ENCODE data around the gene GPAM.
"Not testable (repeated sequence)": the region's sequence is repeated elsewhere in the genome, so short reads cannot be mapped to it uniquely, and the experiment has no call there.

GPAM gene, protein sequence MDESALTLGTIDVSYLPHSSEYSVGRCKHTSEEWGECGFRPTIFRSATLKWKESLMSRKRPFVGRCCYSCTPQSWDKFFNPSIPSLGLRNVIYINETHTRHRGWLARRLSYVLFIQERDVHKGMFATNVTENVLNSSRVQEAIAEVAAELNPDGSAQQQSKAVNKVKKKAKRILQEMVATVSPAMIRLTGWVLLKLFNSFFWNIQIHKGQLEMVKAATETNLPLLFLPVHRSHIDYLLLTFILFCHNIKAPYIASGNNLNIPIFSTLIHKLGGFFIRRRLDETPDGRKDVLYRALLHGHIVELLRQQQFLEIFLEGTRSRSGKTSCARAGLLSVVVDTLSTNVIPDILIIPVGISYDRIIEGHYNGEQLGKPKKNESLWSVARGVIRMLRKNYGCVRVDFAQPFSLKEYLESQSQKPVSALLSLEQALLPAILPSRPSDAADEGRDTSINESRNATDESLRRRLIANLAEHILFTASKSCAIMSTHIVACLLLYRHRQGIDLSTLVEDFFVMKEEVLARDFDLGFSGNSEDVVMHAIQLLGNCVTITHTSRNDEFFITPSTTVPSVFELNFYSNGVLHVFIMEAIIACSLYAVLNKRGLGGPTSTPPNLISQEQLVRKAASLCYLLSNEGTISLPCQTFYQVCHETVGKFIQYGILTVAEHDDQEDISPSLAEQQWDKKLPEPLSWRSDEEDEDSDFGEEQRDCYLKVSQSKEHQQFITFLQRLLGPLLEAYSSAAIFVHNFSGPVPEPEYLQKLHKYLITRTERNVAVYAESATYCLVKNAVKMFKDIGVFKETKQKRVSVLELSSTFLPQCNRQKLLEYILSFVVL

GRCh38 chr10:112183329-112184051, at the start of gene GPAM:
Gene GPAM (minus strand): TSS chr10:112183765. CDS start chr10:112181784, 1,981 bp downstream.
- peak within 1 kb of the TSS; percentile 89 to 97 for H3K4me3 ChIP-seq (ENCODE audit: low read length in 2 of 2)
- no peaks in the 10 kb centered on the region for H3K27me3 ChIP-seq (ENCODE audit: control insufficient read depth in 2 of 2, insufficient read depth in 2 of 2, low read length in 2 of 2)
- H3K27ac ChIP-seq (ENCODE audit: low read depth in 2 of 2, low read length in 2 of 2): peak within 1 kb of the TSS; percentile 86
- H3K9me3 ChIP-seq (ENCODE audit: control insufficient read depth in 2 of 2, low read length in 2 of 2): no peaks in the 10 kb centered on the region
- peaks cover 1 to 9% of the 10 kb centered on the region in 2 donors for H3K36me3 ChIP-seq (ENCODE audit: control insufficient read depth in 2 of 2, insufficient read depth in 2 of 2, low read length in 2 of 2)
- peak within 1 kb of the TSS; percentile 75 to 81 for H3K9ac ChIP-seq (ENCODE audit: low read depth in 1 of 2, low read length in 2 of 2)
- peaks cover 6 to 8% of the 10 kb centered on the region in 2 donors for H3K4me1 ChIP-seq (ENCODE audit: control insufficient read depth in 2 of 2, insufficient read depth in 2 of 2, low read length in 2 of 2)

- no peak overlapping the region for H3K4me3 ChIP-seq (ENCODE audit: low read length in 2 of 2)
- H3K27me3 ChIP-seq (ENCODE audit: control insufficient read depth in 2 of 2, insufficient read depth in 2 of 2, low read length in 2 of 2): no peaks in the 10 kb centered on the region
- H3K36me3 ChIP-seq (ENCODE audit: control insufficient read depth in 2 of 2, insufficient read depth in 2 of 2, low read length in 2 of 2): no peaks in the 10 kb centered on the region
- H3K27ac ChIP-seq (ENCODE audit: low read depth in 2 of 2, low read length in 2 of 2): no peak overlapping the region
- no peak overlapping the region for H3K9ac ChIP-seq (ENCODE audit: low read depth in 1 of 2, low read length in 2 of 2)
- no peaks in the 10 kb centered on the region for H3K4me1 ChIP-seq (ENCODE audit: control insufficient read depth in 2 of 2, insufficient read depth in 2 of 2, low read length in 2 of 2)
- H3K9me3 ChIP-seq (ENCODE audit: control insufficient read depth in 2 of 2, low read length in 2 of 2): no peaks in the 10 kb centered on the region
Measured at GRCh38 chr10:112232670-112233069, 49.1 kb upstream of the GPAM start.

DNA sequence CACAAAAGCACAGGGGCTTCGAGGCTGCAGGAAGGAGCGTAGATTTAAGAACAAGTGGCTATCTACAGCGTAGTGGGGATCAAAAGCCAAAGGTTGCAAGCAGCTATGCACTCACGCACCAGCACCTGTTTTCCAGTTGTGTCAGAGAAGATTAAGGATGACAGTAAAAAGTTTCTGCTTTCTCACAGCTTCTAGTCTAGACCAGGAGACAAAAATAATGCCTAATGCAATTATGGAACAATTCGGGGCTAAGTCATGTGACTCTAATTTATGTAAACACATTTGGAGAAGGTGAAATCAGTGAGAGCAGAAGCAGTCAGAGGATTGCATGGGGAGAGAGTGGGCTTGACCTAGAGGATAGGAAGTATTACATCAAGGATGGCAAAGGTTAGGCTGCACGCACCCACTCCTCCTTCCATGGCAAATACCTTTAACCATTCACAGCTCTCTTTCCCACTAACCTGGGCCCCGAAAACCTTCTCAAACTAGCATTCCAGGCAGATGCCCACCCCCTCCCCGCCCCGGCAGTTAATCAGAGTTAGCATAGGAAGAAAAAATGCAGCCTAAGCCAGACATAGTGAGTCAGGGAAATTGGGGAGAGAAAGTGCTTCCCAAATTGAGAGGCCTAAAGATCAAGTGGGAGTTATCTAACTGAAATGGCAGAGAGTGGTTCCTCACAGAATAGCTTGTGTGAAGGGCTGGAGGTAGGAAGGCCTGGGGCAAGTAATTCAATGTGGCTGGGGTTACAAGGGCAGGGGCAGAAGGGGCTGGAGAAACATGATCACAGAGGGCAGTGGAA, 48.2 kb upstream of the GPAM start:
- H3K9ac ChIP-seq (ENCODE audit: low read depth in 1 of 2, low read length in 2 of 2): no peak overlapping the region
- no peak overlapping the region for H3K27ac ChIP-seq (ENCODE audit: low read depth in 2 of 2, low read length in 2 of 2)

DNA sequence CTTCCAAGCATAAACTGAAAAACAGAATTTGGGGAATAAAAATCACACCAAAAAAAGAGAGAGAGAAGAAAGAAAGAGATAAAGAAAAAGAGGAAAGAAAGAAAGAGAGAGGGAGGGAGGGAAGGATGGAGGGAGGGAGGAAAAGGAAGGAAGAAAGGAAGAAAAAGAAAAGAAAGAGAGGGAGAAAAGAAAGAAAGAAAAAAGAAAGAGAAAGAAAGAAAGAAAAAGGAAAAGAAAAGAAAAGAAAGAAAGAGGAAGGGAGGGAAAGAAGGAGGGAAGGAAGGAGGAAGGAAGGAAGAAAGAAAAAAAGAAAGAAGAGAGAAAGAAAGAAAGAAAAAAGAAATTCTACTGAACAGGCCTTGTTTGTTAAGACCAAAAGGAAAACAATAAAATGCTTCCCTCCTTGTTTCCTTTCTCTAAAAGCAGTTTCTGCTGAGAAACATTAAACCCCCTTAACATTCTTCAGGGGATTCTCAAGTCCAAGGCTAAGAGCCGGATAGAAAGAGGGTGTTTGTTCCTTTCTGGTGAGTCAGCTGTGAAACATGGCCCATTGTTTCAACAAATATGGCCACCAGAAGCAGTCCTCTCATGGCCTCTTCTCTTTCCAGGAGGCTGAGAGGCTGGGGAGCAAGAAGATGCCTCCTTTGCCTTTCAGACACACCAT, 46.9 kb upstream of the GPAM start:
- H3K4me3 ChIP-seq (ENCODE audit: low read length in 2 of 2): no peak overlapping the region
- H3K27ac ChIP-seq (ENCODE audit: low read depth in 2 of 2, low read length in 2 of 2): no peak overlapping the region

More for the DNA sequence above, 48.2 kb upstream of the GPAM start:
- Histone ChIP-seq H3K36me3 (ENCODE audit: control insufficient read depth in 2 of 2, insufficient read depth in 2 of 2, low read length in 2 of 2) (no peaks in the 10 kb centered on the region), H3K27me3 (ENCODE audit: control insufficient read depth in 2 of 2, insufficient read depth in 2 of 2, low read length in 2 of 2) (no peaks in the 10 kb centered on the region), H3K9me3 (ENCODE audit: control insufficient read depth in 2 of 2, low read length in 2 of 2) (no peaks in the 10 kb centered on the region), H3K4me3 (ENCODE audit: low read length in 2 of 2) (no peak overlapping the region), H3K4me1 (ENCODE audit: control insufficient read depth in 2 of 2, insufficient read depth in 2 of 2, low read length in 2 of 2) (no peaks in the 10 kb centered on the region)

GRCh38 chr10:112229901-112230300, 46.3 kb upstream of the GPAM start:
- H3K4me1 ChIP-seq (ENCODE audit: control insufficient read depth in 2 of 2, insufficient read depth in 2 of 2, low read length in 2 of 2): no peaks in the 10 kb centered on the region

More for the DNA sequence above, 46.9 kb upstream of the GPAM start:
- Histone ChIP-seq H3K27me3 (ENCODE audit: control insufficient read depth in 2 of 2, insufficient read depth in 2 of 2, low read length in 2 of 2) (no peaks in the 10 kb centered on the region), H3K4me1 (ENCODE audit: control insufficient read depth in 2 of 2, insufficient read depth in 2 of 2, low read length in 2 of 2) (no peaks in the 10 kb centered on the region), H3K9me3 (ENCODE audit: control insufficient read depth in 2 of 2, low read length in 2 of 2) (no peaks in the 10 kb centered on the region), H3K9ac (ENCODE audit: low read depth in 1 of 2, low read length in 2 of 2) (no peak overlapping the region), H3K36me3 (ENCODE audit: control insufficient read depth in 2 of 2, insufficient read depth in 2 of 2, low read length in 2 of 2) (no peaks in the 10 kb centered on the region)

GRCh38 chr10:112229096-112229495, 45.5 kb upstream of the GPAM start:
- no peaks in the 10 kb centered on the region for H3K4me1 ChIP-seq (ENCODE audit: control insufficient read depth in 2 of 2, insufficient read depth in 2 of 2, low read length in 2 of 2)
- H3K4me3 ChIP-seq (ENCODE audit: low read length in 2 of 2): no peak overlapping the region

More at GRCh38 chr10:112229901-112230300, 46.3 kb upstream of the GPAM start:
- Histone ChIP-seq H3K36me3 (ENCODE audit: control insufficient read depth in 2 of 2, insufficient read depth in 2 of 2, low read length in 2 of 2) (no peaks in the 10 kb centered on the region), H3K27ac (ENCODE audit: low read depth in 2 of 2, low read length in 2 of 2) (no peak overlapping the region), H3K9me3 (ENCODE audit: control insufficient read depth in 2 of 2, low read length in 2 of 2) (no peaks in the 10 kb centered on the region), H3K9ac (ENCODE audit: low read depth in 1 of 2, low read length in 2 of 2) (no peak overlapping the region), H3K27me3 (ENCODE audit: control insufficient read depth in 2 of 2, insufficient read depth in 2 of 2, low read length in 2 of 2) (no peaks in the 10 kb centered on the region), H3K4me3 (ENCODE audit: low read length in 2 of 2) (no peak overlapping the region)

DNA sequence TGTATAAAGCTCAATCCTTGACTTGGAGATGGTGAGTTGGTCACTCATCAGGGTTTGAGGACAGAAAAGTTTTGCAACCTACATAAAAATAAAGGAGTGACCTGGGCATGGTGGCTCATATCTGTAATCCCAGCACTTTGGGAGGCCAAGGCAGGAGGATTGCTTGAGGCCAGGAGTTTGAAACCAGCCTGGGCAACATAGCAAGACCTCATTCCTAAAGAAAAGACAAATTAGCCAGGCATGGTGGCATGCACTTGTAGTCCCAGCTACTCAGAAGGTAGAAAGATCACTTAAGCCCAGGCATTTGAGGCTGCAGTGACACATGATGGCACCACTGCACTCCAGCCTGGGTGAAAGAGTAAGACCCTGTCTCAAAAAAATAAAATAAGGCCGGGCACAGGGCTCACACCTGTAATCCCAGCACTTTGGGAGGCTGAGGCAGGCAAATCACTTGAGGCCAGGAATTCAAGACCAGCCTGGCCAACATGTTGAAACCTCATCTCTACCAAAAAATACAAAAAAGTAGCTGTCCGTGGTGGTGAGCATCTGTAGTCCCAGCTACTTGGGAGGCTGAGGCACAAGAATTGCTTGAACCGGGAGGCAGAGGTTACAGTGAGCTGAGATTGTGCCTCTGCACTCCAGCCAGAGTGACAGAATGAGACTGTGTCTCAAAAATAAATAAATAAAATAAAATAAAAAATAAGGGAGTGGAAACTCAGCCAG, 45.0 kb upstream of the GPAM start:
- not testable (repeated sequence) for H3K9ac ChIP-seq (ENCODE audit: low read depth in 1 of 2, low read length in 2 of 2); H3K4me3 ChIP-seq (ENCODE audit: low read length in 2 of 2); H3K4me1 ChIP-seq (ENCODE audit: control insufficient read depth in 2 of 2, insufficient read depth in 2 of 2, low read length in 2 of 2); H3K9me3 ChIP-seq (ENCODE audit: control insufficient read depth in 2 of 2, low read length in 2 of 2); H3K27ac ChIP-seq (ENCODE audit: low read depth in 2 of 2, low read length in 2 of 2); H3K36me3 ChIP-seq (ENCODE audit: control insufficient read depth in 2 of 2, insufficient read depth in 2 of 2, low read length in 2 of 2); H3K27me3 ChIP-seq (ENCODE audit: control insufficient read depth in 2 of 2, insufficient read depth in 2 of 2, low read length in 2 of 2)

More at GRCh38 chr10:112229096-112229495, 45.5 kb upstream of the GPAM start:
- H3K27me3 ChIP-seq (ENCODE audit: control insufficient read depth in 2 of 2, insufficient read depth in 2 of 2, low read length in 2 of 2): no peaks in the 10 kb centered on the region
- no peaks in the 10 kb centered on the region for H3K9me3 ChIP-seq (ENCODE audit: control insufficient read depth in 2 of 2, low read length in 2 of 2)
- no peak overlapping the region for H3K9ac ChIP-seq (ENCODE audit: low read depth in 1 of 2, low read length in 2 of 2)
- H3K27ac ChIP-seq (ENCODE audit: low read depth in 2 of 2, low read length in 2 of 2): no peak overlapping the region
- no peaks in the 10 kb centered on the region for H3K36me3 ChIP-seq (ENCODE audit: control insufficient read depth in 2 of 2, insufficient read depth in 2 of 2, low read length in 2 of 2)

- Histone ChIP-seq H3K9ac (ENCODE audit: low read depth in 1 of 2, low read length in 2 of 2) (no peak overlapping the region), H3K4me3 (ENCODE audit: low read length in 2 of 2) (no peak overlapping the region), H3K27me3 (ENCODE audit: control insufficient read depth in 2 of 2, insufficient read depth in 2 of 2, low read length in 2 of 2) (no peaks in the 10 kb centered on the region), H3K27ac (ENCODE audit: low read depth in 2 of 2, low read length in 2 of 2) (no peak overlapping the region), H3K9me3 (ENCODE audit: control insufficient read depth in 2 of 2, low read length in 2 of 2) (no peaks in the 10 kb centered on the region), H3K36me3 (ENCODE audit: control insufficient read depth in 2 of 2, insufficient read depth in 2 of 2, low read length in 2 of 2) (no peaks in the 10 kb centered on the region), H3K4me1 (ENCODE audit: control insufficient read depth in 2 of 2, insufficient read depth in 2 of 2, low read length in 2 of 2) (no peaks in the 10 kb centered on the region)
Measured at GRCh38 chr10:112227331-112227987, 43.9 kb upstream of the GPAM start.
